GDM1 (cell line): Measurements from ENCODE around the gene DOCK4.

Source experiments
- DNase-seq: peaks from one replicate; lab custom pipeline; 2025; lab: John Stamatoyannopoulos, UW

The DOCK4 gene

GRCh38 chr7:111855842-111856227, 350.4 kb downstream of the DOCK4 start:
- no peak for DNase-seq

- DNase-seq = peak; percentile 32
Observed at GRCh38 chr7:111855161-111855841, 350.9 kb downstream of the DOCK4 start.

- DNase-seq = no peak
Observed at GRCh38 chr7:111853201-111853990, 352.8 kb downstream of the DOCK4 start.

- DNase-seq = no peak
Observed at GRCh38 chr7:111852081-111852480, 354.1 kb downstream of the DOCK4 start.

GRCh38 chr7:111846898-111847297, 359.3 kb downstream of the DOCK4 start:
- no peak for DNase-seq

GRCh38 chr7:111845853-111846252, 360.3 kb downstream of the DOCK4 start:
- no peak for DNase-seq

GRCh38 chr7:111844904-111845671, 361.1 kb downstream of the DOCK4 start:
- DNase-seq = no peak

GRCh38 chr7:111842491-111842890, 363.7 kb downstream of the DOCK4 start:
- no peak for DNase-seq

GRCh38 chr7:111841596-111842205, 364.5 kb downstream of the DOCK4 start:
- no peak for DNase-seq

- DNase-seq = no peak
Observed at GRCh38 chr7:111840528-111840927, 365.7 kb downstream of the DOCK4 start.

GRCh38 chr7:111839261-111839660, 366.9 kb downstream of the DOCK4 start:
- no peak for DNase-seq

- DNase-seq = no peak
Observed at GRCh38 chr7:111836592-111836991, 369.6 kb downstream of the DOCK4 start.

GRCh38 chr7:111835066-111835465, 371.1 kb downstream of the DOCK4 start:
- no peak for DNase-seq

GRCh38 chr7:111834367-111834766, 371.8 kb downstream of the DOCK4 start:
- DNase-seq = no peak

GRCh38 chr7:111833466-111833865, 372.7 kb downstream of the DOCK4 start:
- no peak for DNase-seq

- no peak for DNase-seq
Observed at GRCh38 chr7:111832174-111832573, 374.0 kb downstream of the DOCK4 start.

GRCh38 chr7:111829221-111829620, 377.0 kb downstream of the DOCK4 start:
- no peak for DNase-seq

GRCh38 chr7:111827863-111828504, 378.2 kb downstream of the DOCK4 start:
- DNase-seq = no peak

GRCh38 chr7:111825046-111825445, 381.2 kb downstream of the DOCK4 start:
- DNase-seq = no peak

- DNase-seq = no peak
Observed at GRCh38 chr7:111823826-111824225, 382.4 kb downstream of the DOCK4 start.

GRCh38 chr7:111821046-111821445, 385.2 kb downstream of the DOCK4 start:
- DNase-seq = no peak

- no peak for DNase-seq
Observed at GRCh38 chr7:111820621-111821020, 385.6 kb downstream of the DOCK4 start.
